MM.1S (cell line): Measurements from ENCODE around the gene FYB1.

ENCODE experiments used
- EZH2 ChIP-seq: fragments of 300-600 bp; sonication (generic); optimal IDR thresholded peaks from 2 replicates; pipeline ENCODE3; 2017; ENCODE audit warnings: low read depth, mild to moderate bottlenecking, antibody characterized with exemption, low read length, mixed read lengths
- EZH2phosphoT487 ChIP-seq: fragments of 300-600 bp; sonication (generic); IDR thresholded peaks from 2 replicates; pipeline ENCODE4 v1.6.1; 2018; ENCODE audit warnings: antibody characterized with exemption, low read length
- TF ChIP-seq, protein P1 (sequence below): fragments of 300-600 bp; sonication (generic); IDR thresholded peaks from 2 replicates; pipeline ENCODE4 v1.5.1; 2016; ENCODE audit warnings: antibody characterized with exemption, low read length, mixed read lengths

DNA sequence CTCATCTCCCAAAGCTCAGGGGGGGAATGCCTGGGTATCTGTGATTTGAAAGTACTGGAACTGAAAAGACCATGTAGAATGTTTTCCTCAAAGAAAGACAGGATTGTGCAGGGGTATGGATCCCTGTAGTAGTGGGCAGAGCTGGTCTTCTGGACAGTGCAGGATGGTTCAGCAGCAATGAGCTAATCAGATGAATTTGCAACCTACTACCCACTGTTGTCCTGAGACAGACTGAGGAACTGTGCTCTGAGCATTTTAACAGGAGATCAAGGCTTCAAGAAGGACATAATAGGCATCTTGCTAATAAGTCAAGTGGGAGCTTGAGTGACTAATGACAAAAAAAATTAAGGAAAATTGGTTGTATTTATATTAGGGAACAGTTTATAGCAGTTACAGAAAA is 61.7 kb downstream of the FYB1 start:
- TF ChIP-seq, protein P1, sequence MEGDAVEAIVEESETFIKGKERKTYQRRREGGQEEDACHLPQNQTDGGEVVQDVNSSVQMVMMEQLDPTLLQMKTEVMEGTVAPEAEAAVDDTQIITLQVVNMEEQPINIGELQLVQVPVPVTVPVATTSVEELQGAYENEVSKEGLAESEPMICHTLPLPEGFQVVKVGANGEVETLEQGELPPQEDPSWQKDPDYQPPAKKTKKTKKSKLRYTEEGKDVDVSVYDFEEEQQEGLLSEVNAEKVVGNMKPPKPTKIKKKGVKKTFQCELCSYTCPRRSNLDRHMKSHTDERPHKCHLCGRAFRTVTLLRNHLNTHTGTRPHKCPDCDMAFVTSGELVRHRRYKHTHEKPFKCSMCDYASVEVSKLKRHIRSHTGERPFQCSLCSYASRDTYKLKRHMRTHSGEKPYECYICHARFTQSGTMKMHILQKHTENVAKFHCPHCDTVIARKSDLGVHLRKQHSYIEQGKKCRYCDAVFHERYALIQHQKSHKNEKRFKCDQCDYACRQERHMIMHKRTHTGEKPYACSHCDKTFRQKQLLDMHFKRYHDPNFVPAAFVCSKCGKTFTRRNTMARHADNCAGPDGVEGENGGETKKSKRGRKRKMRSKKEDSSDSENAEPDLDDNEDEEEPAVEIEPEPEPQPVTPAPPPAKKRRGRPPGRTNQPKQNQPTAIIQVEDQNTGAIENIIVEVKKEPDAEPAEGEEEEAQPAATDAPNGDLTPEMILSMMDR: no peak
- TF ChIP-seq EZH2phosphoT487 (no peak), EZH2 (no peak)
